SH-SY5Y (cell line): Measurements from ENCODE around the gene KBTBD13.

Experiments used
- GATA2 ChIP-seq: IDR thresholded peaks from 2 replicates; pipeline ENCODE4 v1.6.1; 2011; ENCODE audit warnings: mild to moderate bottlenecking, low read depth, low read length
- GATA3 ChIP-seq: IDR thresholded peaks from 2 replicates; pipeline ENCODE4 v1.6.1; 2011; ENCODE audit warnings: low read depth, mild to moderate bottlenecking, low read length, moderate library complexity

The KBTBD13 gene

DNA sequence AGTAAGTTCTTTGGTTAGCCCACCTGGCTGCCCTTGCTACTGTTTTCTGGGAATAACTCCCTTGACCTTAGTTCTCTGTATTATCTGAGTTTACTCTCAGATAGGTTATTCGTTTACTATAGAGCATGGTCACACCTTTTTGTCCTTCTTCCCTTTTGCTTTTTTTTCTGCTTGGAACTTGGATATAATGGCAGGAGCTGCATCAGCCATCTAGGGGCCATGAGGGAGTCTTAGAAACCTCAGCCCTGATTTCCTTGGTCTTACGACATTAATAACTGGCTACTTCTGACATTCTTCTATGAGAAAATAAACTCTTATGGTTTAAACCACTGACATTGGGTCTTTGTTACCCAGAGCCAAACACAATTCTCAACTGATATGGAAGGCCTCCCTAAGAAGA lies 34.8 kb upstream of the KBTBD13 start:
- TF ChIP-seq GATA2 (no peak), GATA3 (no peak)

DNA sequence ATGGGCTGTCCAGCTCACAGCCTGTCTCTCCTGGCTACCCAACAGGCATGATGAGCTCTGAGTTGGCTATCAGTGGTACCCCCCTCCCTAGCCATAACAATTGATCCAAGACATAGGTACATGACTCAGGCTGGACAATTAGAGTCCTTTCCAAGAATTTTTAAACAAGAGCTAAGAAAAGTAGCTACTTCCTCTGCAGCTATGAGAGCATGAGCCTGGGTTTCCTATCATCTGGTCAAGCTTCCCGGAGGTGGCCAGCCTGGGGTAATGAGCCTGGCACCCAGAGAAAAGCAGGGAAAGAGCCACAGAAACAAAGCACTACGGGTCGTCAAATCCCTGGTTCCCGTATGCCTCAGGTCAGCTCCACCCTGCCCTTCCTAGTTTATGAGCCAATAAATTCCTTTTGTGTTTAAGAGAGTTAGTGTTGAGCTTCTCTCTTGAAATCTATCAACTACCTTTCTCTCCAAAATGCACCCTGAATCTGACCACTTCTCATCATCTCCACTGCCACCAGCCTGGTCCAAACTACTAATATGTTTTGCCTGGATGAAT lies 33.7 kb upstream of the KBTBD13 start:
- TF ChIP-seq GATA3 (no peak), GATA2 (no peak)

DNA sequence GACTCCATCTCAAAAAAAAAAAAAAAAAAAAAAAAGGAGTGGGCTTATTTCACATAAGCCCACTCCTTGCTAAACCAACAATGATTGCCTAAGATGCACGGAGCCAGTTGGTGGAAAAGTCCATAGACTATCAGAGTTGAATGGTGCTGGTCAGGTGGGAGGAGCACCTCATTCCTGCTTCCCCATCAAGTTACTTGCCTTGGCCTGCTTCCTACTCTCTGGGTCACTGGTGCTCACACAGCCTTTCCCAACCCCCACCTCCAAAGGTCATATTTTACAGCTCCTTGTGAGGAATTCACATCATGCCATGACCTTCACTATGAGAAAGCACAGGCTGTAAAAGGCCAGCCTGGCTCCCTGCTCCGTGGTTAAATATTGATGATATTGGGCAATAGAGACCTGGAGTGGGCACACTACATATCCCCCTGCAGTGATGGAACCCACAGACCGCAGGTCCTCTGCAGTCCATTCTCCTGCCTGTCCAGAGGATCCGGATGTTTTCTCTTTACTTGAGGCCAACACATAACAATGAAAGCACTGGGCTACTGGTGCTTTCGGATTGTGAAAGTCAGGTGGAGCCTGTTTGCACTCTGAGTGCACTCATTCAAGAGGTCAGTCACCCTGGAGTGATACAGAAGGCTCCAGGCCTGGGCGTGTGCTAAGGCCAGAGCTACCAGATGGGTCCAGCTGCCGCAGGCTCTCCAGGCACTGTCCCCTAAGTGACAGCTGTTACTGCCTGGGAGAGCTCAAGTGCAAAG lies 31.6 kb upstream of the KBTBD13 start, which contains the start of gene SLC51B:
TSS of gene SLC51B (plus strand) at position 664 of the 758 bp plus-strand sequence. CDS start 4,618 bp downstream, outside the sequence.
- TF ChIP-seq GATA3 = no peak
- no peak for TF ChIP-seq GATA2

DNA sequence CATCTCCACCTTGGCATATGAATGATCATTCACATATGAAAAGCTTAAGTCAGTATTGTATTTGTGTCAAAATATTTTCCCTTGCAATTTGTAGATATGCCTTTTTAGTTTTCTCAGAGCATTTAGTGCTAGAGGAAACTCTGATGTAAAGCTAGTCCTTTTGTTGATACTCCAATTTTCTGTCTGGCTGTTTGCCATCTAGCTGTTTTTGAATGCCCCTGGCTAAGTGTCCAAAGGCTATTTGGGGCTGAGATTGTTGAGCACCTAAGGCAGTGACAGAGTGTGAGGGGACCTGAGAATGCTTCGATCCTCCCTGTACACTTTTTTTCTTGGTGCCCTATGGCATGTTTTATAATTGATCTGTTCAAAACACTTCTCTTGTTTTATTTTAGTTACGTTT lies 28.3 kb upstream of the KBTBD13 start:
- TF ChIP-seq GATA2 (no peak), GATA3 (no peak)

DNA sequence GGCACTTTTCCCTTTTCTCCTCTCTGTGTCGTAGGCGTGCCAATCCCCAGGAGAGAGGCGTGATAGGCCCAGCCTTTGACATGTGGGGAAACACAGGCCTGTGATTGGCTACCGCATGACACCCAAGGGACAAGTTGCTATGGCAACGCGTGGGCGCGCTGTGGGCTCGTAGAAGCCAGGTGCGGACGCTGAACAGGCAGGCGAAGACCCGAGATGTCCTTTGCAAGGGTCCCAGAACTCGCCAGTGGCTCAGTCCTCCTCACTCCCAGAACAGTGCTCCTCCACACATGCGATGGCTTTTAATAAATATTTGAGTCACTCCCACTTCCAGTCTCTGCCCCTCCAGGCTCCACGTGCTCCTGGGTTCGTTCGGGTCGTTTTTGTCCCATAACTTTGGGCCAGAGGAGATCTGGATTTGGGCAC lies 27.1 kb upstream of the KBTBD13 start:
- TF ChIP-seq GATA3 (no peak), GATA2 (no peak)

DNA sequence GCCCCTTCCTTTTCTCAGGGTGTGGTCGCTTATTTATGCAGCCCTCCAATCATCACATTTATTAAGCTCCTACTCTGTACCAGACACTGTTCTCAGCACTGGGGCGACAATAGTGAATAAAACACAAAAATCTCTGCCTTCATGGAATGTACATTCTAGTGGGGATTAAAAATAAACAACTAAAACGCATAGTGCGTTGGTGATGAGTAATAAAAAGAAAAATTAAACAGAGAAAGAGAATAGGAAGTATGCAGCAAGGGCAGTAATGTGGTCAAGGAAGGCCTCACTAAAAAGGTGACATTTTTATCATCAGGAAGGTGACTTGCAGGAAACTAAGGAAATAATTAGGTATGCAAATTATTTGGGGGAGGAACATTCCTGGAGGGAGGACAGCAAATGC lies 26.3 kb upstream of the KBTBD13 start:
- TF ChIP-seq GATA2 (no peak), GATA3 (no peak)

DNA sequence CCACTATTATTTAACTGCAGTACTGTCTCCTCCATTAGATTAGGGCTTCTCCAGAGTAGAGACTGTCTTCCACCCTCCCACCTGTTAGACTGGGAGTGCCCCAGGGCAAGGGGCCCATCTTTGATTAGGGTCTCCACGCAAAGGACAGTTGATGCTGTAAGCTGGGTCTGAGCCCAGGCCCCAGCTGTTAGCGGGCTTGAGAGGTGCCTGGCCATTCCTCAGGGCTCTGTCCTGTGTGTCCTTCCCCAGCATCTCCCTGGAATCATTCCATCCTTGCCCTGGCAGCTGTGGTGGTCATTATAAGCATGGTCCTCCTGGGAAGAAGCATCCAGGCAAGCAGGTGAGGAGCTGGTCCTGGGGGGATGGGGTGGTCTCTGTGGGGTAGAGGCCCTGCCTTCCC lies 25.3 kb upstream of the KBTBD13 start:
- no peak for TF ChIP-seq GATA2
- TF ChIP-seq GATA3 = no peak

DNA sequence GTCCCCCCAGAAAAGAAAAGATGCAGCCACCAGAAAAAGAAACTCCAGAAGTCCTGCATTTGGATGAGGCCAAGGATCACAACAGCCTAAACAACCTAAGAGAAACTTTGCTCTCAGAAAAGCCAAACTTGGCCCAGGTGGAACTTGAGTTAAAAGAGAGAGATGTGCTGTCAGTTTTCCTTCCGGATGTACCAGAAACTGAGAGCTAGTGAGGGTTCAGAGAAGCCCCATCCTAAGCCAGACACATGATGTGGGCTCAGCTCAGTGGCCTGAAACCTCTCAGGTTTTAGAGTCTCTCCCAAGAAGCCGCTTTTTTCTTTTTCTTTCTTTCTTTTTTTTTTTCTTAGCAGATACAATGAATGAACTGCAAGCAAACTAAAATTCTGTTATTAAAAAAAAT lies 23.6 kb upstream of the KBTBD13 start:
- TF ChIP-seq GATA3 = no peak

DNA sequence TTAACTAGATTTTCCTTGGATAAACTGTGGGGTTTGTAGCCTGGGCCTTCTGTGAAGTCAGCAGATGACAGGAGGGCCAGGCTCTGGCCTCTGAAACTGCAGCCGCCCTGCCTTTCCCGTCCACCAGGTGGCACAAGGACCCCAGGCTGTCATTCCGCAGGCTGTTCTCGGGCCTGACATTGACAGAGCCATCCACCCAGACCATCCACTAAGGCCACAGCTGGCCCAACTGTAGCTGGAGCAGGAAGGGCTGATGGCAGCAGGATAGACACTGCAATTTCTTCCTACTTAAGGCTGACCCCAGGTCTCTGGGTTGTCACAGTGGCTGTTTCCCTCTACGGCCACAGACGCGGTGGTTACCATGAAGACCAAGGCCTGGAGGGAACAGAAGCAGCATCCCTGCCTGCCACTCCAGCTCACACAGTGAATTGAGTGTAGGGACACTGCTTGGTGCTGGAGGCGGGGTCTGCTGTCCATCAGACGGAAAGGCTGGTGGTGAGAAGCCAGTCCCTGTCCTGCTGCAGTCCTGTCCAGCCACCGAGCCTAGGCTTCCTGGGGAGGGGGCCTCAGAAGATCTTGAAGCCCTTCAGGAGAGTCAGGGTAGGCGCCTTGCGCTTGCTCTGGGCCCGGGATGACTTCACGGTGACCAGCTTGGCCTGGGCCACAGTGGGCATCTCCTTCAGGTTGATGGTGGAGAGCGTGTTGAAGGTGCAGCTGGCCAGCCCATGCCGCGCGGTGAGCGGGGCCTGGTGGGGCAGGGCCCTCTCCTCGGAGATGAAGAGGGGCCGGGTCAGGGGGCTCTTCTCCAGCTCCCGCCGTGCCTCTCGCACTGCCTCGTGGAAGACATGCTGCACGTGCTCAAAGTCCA lies 22.0 kb upstream of the KBTBD13 start:
- no peak for TF ChIP-seq GATA3
- no peak for TF ChIP-seq GATA2

DNA sequence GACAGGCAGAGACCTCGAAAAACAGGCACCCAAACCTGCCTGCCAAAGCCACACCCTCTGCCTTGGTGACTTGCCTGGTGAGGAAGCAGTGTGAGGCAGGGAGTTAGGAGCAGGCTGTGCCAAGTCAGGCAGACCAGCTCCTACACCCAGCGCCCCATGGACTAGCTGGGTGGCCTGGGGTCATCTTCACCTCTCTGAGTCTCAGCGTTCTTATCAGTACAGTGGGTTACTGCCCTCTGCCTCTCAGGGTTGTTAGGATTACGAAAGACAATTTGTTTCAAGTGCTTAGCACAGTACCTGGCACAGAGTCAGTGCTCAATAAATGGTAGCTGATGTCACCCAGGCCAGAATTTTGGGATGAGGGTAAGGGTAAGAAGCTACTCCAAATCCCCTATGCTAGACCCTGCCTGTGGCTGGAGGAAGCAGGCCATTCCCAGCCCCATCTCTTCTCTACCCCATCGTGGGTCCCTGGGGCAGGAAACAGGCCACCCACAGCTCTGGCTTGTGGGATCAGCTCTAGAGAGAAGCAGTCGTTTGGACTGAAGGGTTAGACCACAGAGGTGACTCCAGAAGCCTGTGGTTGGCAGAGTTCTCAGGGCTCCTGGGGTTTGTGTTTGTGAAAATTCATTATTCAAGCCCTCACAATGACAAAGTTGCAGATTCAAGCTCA lies 21.2 kb upstream of the KBTBD13 start:
- TF ChIP-seq GATA2 (no peak), GATA3 (no peak)

DNA sequence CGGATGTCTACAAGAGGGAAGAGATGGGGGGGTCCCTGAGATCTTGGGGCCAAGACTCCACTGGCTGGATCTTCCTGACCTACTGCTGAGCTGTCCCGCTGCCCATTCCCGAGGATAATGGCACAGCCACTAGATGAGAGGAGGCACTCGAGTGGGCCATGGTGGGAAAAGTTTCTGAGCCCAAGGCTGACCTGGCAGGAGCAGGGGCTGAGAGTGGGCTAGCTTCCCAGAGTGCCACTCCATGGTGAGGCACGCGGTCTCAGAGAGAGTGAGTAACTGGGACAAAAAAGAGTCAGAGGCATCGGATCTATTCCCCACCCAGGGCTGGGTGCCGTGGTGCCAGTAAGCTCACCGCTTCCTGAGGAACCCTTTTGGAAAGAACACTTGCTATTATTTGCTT lies 20.4 kb upstream of the KBTBD13 start:
- TF ChIP-seq GATA2 (no peak), GATA3 (no peak)

DNA sequence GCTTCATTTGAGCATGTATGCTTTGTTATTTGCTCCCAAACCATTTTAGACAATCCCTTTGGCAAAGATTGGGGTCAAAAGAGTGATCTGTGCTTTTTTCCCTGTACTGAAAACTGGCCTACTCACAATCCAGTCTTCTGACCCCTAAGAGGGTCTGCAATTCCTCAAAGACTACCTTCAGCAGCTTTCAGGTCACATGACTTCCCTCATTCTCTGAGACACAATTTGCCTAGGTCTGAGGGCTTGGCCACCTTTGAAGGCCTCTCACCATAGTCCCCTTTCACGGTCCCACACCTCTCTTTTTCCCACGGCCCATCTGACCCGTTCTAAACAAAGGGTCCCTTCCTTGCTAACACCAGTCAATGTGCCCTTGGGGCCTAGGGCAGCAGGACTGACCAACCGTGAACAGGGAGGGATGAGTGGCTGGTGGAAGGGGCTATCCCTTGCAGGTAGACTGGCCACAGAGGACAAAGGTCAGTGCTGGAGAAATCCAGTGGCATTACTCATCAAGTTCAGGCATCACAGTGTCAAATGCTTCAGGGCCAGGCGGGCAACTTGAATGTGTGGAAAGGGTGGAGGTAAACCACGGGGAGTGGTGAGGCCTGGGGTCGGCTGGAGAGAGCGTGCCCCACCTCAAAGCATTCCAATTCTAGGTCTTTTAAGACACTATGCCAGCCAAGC lies 19.5 kb upstream of the KBTBD13 start:
- TF ChIP-seq GATA3 = no peak
- no peak for TF ChIP-seq GATA2

DNA sequence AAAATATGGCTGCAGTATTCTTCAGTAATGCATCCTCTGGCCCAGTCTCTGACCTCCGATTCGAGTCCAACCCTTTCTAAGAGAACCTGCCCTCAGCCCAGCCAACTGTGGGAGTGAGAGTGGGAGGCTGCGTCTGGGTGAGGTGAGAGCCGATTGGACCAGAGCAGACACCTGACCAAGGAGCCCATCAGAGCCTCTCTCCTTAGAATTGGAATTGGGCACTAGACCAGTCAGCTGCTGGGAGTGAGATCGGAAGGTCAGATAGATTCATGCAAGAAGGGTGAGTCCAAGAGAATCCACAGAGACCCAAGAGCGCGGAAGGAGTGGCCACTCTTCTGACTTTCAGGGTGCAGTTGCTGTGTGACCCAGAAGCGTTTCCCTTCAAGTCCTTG lies 19.0 kb upstream of the KBTBD13 start:
- TF ChIP-seq GATA3 (no peak), GATA2 (no peak)
